ENCODE measurements around the gene NMS.

NMS gene

GRCh38 chr2:100502782-100503181 lies 32.5 kb downstream of the NMS start:
- no CpG with 5 or more reads among the region's 2 CpGs for WGBS, 2 donors (ENCODE audit: extremely low coverage in 2 of 2, insufficient read length in 2 of 2, insufficient replicate concordance in 1 of 2)
- no peak overlapping the region for H3K23ac ChIP-seq (ENCODE audit: low read depth, low read length, poor library complexity)
- H3K4me1 ChIP-seq (ENCODE audit: control insufficient read depth in 2 of 2, insufficient read depth in 1 of 2, low read depth in 1 of 2, low read length in 2 of 2): no peaks in the 10 kb centered on the region
- no peak overlapping the region for H2AK5ac ChIP-seq (ENCODE audit: low read depth, low read length)
- no peaks in the 10 kb centered on the region for H3K36me3 ChIP-seq (replicated peaks in 1 of 2; ENCODE audit: control insufficient read depth in 2 of 2, insufficient read depth in 2 of 2, low read length in 2 of 2)
- no peak overlapping the region for H3K27ac ChIP-seq (replicated peaks; ENCODE audit: low read length)
- no peak overlapping the region for H3K4ac ChIP-seq (ENCODE audit: low read length)
- H4K8ac ChIP-seq (ENCODE audit: low read depth, low read length): no peak overlapping the region
- H4K91ac ChIP-seq (ENCODE audit: low read depth, low read length, poor library complexity): no peak overlapping the region
- no peak overlapping the region for H3K4me2 ChIP-seq (ENCODE audit: insufficient read depth, low read length, poor library complexity, severe bottlenecking)
- DNase-seq (ENCODE audit: low spot score): no peak
- H2BK12ac ChIP-seq (ENCODE audit: low read length): no peak overlapping the region
- H2AFZ ChIP-seq (ENCODE audit: low read length): no peak overlapping the region
- no peak overlapping the region for H3K9ac ChIP-seq (ENCODE audit: low read depth, low read length, poor library complexity)
- no peak overlapping the region for H3K18ac ChIP-seq (ENCODE audit: low read length)
- H2BK120ac ChIP-seq (ENCODE audit: low read depth, low read length): no peak overlapping the region
- H3K14ac ChIP-seq (ENCODE audit: low read length): no peak overlapping the region
- no peaks in the 10 kb centered on the region for H3K79me1 ChIP-seq (ENCODE audit: low read depth, low read length)
- H3K4me3 ChIP-seq (ENCODE audit: low read length in 2 of 2): no peak overlapping the region
- no peak overlapping the region for H2BK15ac ChIP-seq (ENCODE audit: low read length)
- peaks cover 0 to 4% of the 10 kb centered on the region in 2 donors for H3K9me3 ChIP-seq (replicated peaks in 1 of 2; ENCODE audit: control insufficient read depth in 2 of 2, insufficient read depth in 1 of 2, low read depth in 1 of 2, low read length in 2 of 2)
- H3K27me3 ChIP-seq (ENCODE audit: control insufficient read depth in 3 of 3, insufficient read depth in 3 of 3, low read depth in 1 of 3, low read length in 3 of 3): peaks cover 0 to 2% (median 0%) of the 10 kb centered on the region in 3 experiments
- no peak overlapping the region for H2BK5ac ChIP-seq (ENCODE audit: low read length)

DNA sequence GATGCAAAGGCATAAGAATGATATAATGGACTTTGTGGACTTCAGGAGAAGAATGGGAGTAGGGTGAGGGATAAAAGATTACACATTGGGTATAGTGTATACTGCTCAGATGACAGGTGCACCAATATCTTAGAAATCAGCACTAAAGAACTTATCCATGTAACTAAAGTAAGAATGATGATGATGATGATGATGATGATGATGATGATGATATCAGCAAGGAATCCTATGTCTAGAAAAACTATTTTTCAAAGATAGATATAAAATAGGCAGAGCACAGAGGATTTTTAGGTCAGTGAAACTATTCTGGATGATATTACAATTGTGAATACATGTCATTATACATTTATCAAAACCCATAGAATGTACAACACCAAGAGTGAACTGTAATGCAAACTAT lies 34.3 kb downstream of the NMS start:
- H3K18ac ChIP-seq (ENCODE audit: low read length): no peak overlapping the region
- H3K9ac ChIP-seq (ENCODE audit: low read depth, low read length, poor library complexity): no peak overlapping the region
- H3K4me3 ChIP-seq (ENCODE audit: low read length in 2 of 2): no peak overlapping the region
- H3K27ac ChIP-seq (replicated peaks; ENCODE audit: low read length): no peak overlapping the region
- no peak overlapping the region for H2BK5ac ChIP-seq (ENCODE audit: low read length)
- no peaks in the 10 kb centered on the region for H3K4me1 ChIP-seq (ENCODE audit: control insufficient read depth in 2 of 2, insufficient read depth in 1 of 2, low read depth in 1 of 2, low read length in 2 of 2)
- H2BK120ac ChIP-seq (ENCODE audit: low read depth, low read length): no peak overlapping the region
- H4K8ac ChIP-seq (ENCODE audit: low read depth, low read length): no peak overlapping the region
- H3K23ac ChIP-seq (ENCODE audit: low read depth, low read length, poor library complexity): no peak overlapping the region
- no peak overlapping the region for H3K14ac ChIP-seq (ENCODE audit: low read length)
- H4K91ac ChIP-seq (ENCODE audit: low read depth, low read length, poor library complexity): no peak overlapping the region
- no peak overlapping the region for H2AFZ ChIP-seq (ENCODE audit: low read length)
- H3K79me1 ChIP-seq (ENCODE audit: low read depth, low read length): no peaks in the 10 kb centered on the region
- no peak overlapping the region for H2AK5ac ChIP-seq (ENCODE audit: low read depth, low read length)
- peaks cover 0 to under 1% (median 0%) of the 10 kb centered on the region in 3 experiments for H3K27me3 ChIP-seq (ENCODE audit: control insufficient read depth in 3 of 3, insufficient read depth in 3 of 3, low read depth in 1 of 3, low read length in 3 of 3)
- no peak overlapping the region for H2BK15ac ChIP-seq (ENCODE audit: low read length)
- no peak for DNase-seq (ENCODE audit: low spot score)
- no peak overlapping the region for H2BK12ac ChIP-seq (ENCODE audit: low read length)
- no peaks in the 10 kb centered on the region for H3K36me3 ChIP-seq (replicated peaks in 1 of 2; ENCODE audit: control insufficient read depth in 2 of 2, insufficient read depth in 2 of 2, low read length in 2 of 2)
- peaks cover 0 to 3% of the 10 kb centered on the region in 2 donors for H3K9me3 ChIP-seq (replicated peaks in 1 of 2; ENCODE audit: control insufficient read depth in 2 of 2, insufficient read depth in 1 of 2, low read depth in 1 of 2, low read length in 2 of 2)
- H3K4ac ChIP-seq (ENCODE audit: low read length): no peak overlapping the region
- no peak overlapping the region for H3K4me2 ChIP-seq (ENCODE audit: insufficient read depth, low read length, poor library complexity, severe bottlenecking)

- H3K23ac ChIP-seq (ENCODE audit: low read depth, low read length, poor library complexity): no peak overlapping the region
- no peak overlapping the region for H3K4me2 ChIP-seq (ENCODE audit: insufficient read depth, low read length, poor library complexity, severe bottlenecking)
- H3K79me1 ChIP-seq (ENCODE audit: low read depth, low read length): no peaks in the 10 kb centered on the region
- H3K36me3 ChIP-seq (replicated peaks in 1 of 2; ENCODE audit: control insufficient read depth in 2 of 2, insufficient read depth in 2 of 2, low read length in 2 of 2): no peaks in the 10 kb centered on the region
- no peak overlapping the region for H2AFZ ChIP-seq (ENCODE audit: low read length)
- no peak overlapping the region for H3K4ac ChIP-seq (ENCODE audit: low read length)
- H3K27me3 ChIP-seq (ENCODE audit: control insufficient read depth in 3 of 3, insufficient read depth in 3 of 3, low read depth in 1 of 3, low read length in 3 of 3): no peaks in the 10 kb centered on the region
- H2BK5ac ChIP-seq (ENCODE audit: low read length): no peak overlapping the region
- H3K9me3 ChIP-seq (replicated peaks in 1 of 2; ENCODE audit: control insufficient read depth in 2 of 2, insufficient read depth in 1 of 2, low read depth in 1 of 2, low read length in 2 of 2): no peaks in the 10 kb centered on the region
- no peak overlapping the region for H3K18ac ChIP-seq (ENCODE audit: low read length)
- H2BK120ac ChIP-seq (ENCODE audit: low read depth, low read length): no peak overlapping the region
- H2BK15ac ChIP-seq (ENCODE audit: low read length): no peak overlapping the region
- H3K4me1 ChIP-seq (ENCODE audit: control insufficient read depth in 2 of 2, insufficient read depth in 1 of 2, low read depth in 1 of 2, low read length in 2 of 2): no peaks in the 10 kb centered on the region
- H4K8ac ChIP-seq (ENCODE audit: low read depth, low read length): no peak overlapping the region
- no peak overlapping the region for H3K4me3 ChIP-seq (ENCODE audit: low read length in 2 of 2)
- H2AK5ac ChIP-seq (ENCODE audit: low read depth, low read length): no peak overlapping the region
- WGBS, 2 donors (ENCODE audit: extremely low coverage in 2 of 2, insufficient read length in 2 of 2, insufficient replicate concordance in 1 of 2): no CpG with 5 or more reads among the region's 7 CpGs
- DNase-seq (ENCODE audit: low spot score): no peak
- H3K14ac ChIP-seq (ENCODE audit: low read length): no peak overlapping the region
- H3K27ac ChIP-seq (replicated peaks; ENCODE audit: low read length): no peak overlapping the region
- no peak overlapping the region for H2BK12ac ChIP-seq (ENCODE audit: low read length)
- H4K91ac ChIP-seq (ENCODE audit: low read depth, low read length, poor library complexity): no peak overlapping the region
- no peak overlapping the region for H3K9ac ChIP-seq (ENCODE audit: low read depth, low read length, poor library complexity)
Measured at GRCh38 chr2:100509066-100509465, 38.8 kb downstream of the NMS start.

GRCh38 chr2:100513650-100514049 lies 43.4 kb downstream of the NMS start:
- Histone ChIP-seq H3K9me3 (replicated peaks in 1 of 2; ENCODE audit: control insufficient read depth in 2 of 2, insufficient read depth in 1 of 2, low read depth in 1 of 2, low read length in 2 of 2) (no peaks in the 10 kb centered on the region), H2AK5ac (ENCODE audit: low read depth, low read length) (no peak overlapping the region), H3K79me1 (ENCODE audit: low read depth, low read length) (no peaks in the 10 kb centered on the region), H3K27me3 (ENCODE audit: control insufficient read depth in 3 of 3, insufficient read depth in 3 of 3, low read depth in 1 of 3, low read length in 3 of 3) (no peaks in the 10 kb centered on the region), H2BK120ac (ENCODE audit: low read depth, low read length) (no peak overlapping the region), H3K4me1 (ENCODE audit: control insufficient read depth in 2 of 2, insufficient read depth in 1 of 2, low read depth in 1 of 2, low read length in 2 of 2) (no peaks in the 10 kb centered on the region), H2BK12ac (ENCODE audit: low read length) (no peak overlapping the region), H2BK15ac (ENCODE audit: low read length) (no peak overlapping the region), H3K9ac (ENCODE audit: low read depth, low read length, poor library complexity) (no peak overlapping the region), H3K36me3 (replicated peaks in 1 of 2; ENCODE audit: control insufficient read depth in 2 of 2, insufficient read depth in 2 of 2, low read length in 2 of 2) (no peaks in the 10 kb centered on the region), H2AFZ (ENCODE audit: low read length) (no peak overlapping the region), H3K4ac (ENCODE audit: low read length) (no peak overlapping the region), H3K23ac (ENCODE audit: low read depth, low read length, poor library complexity) (no peak overlapping the region), H4K8ac (ENCODE audit: low read depth, low read length) (no peak overlapping the region), H2BK5ac (ENCODE audit: low read length) (no peak overlapping the region), H3K4me3 (ENCODE audit: low read length in 2 of 2) (no peak overlapping the region), H3K18ac (ENCODE audit: low read length) (no peak overlapping the region), H3K14ac (ENCODE audit: low read length) (no peak overlapping the region), H3K27ac (replicated peaks; ENCODE audit: low read length) (no peak overlapping the region), H4K91ac (ENCODE audit: low read depth, low read length, poor library complexity) (no peak overlapping the region), H3K4me2 (ENCODE audit: insufficient read depth, low read length, poor library complexity, severe bottlenecking) (no peak overlapping the region)
- WGBS, 2 donors (ENCODE audit: extremely low coverage in 2 of 2, insufficient read length in 2 of 2, insufficient replicate concordance in 1 of 2): no CpG with 5 or more reads among the region's 4 CpGs
- DNase-seq (ENCODE audit: low spot score): no peak

All from neuronal stem cell (in vitro differentiated cells).